ENCODE measurements around the gene DOCK4.

DNA sequence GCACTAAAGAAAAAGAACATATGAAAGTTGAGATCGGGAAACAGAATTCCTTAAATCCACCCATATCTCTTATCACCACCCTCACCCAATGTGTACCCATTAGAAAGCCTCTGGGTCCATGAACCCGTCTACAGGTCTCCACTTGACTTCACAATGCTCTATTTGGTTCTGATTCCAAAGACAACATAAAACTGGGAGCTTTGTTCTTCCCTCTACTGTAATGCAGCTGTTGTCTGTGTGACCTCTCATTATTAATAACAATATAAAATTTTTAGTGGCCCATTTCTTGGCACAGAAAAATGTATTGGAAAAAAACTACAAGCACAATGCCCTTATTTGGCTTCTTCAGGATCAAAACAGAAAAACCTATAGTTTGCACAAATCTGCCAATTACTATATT is 30.0 kb downstream of the DOCK4 start:
- TF ChIP-seq CTCF (IDR thresholded peaks at IDR 0.05), result no peak
- TF ChIP-seq POLR2AphosphoS5 (IDR thresholded peaks at IDR 0.05), result no peak
- TF ChIP-seq POLR2A (IDR thresholded peaks at IDR 0.05), result no peak
